ENCODE data around the gene HOPX.
"Not testable (repeated sequence)": the region's sequence is repeated elsewhere in the genome, so short reads cannot be mapped to it uniquely, and the experiment has no call there.

Gene HOPX

DNA sequence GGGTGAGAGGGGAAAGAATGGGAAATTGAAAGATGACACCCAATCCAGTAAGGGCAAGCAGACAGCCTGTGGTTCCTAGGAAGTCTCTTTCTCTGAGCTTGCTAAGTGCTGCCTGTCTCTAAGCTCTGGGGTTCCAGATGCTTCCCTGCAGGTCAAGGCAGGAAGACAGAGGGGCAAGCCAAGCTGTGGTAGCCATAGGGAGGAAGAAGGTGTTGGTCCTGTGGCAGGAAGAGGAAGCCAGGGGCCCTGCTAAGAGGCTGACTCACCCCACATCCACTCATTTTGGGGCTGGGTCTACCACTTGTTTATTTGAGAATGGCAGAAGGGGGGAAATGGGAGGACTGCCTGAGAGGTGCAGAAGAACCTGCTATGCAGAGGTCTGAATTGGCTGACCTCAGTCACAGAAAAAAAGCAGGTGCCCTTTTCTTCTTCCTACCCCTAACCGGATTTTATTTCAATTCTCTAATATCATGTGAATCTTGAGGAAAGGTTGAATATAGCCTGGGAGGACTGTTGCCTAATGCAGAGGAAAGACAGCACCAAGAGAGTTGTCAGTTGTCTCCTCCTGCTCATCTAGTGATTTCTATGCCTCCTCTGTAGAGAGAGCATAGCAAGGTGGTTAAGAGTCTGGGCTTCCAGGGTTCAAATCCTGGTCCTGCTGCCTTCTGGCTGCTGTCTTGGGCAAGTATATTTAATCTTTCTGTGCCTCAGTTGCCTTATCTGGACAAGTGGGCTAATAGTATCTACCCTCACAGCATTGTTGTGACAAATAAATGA lies 27.4 kb downstream of the HOPX start:
- no peak for DNase-seq

DNA sequence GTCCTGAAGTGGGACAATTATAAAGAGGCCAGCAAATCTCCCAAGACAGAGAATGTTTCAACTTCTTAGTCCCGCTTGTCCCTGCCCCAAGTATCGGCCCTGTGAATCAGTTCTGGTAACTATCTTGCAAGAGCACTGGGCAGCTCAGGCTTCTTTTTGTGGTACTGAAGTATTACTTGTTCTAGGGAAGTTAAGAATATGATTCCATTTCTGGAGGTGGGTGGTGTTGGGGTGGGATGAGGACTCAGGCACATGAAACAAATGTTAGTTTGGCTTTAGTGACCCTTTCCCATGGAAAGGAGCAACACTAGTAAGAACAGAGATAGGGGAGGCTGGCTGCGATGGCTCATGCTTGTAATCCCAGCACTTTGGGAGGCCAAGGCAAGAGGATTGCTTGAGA lies 28.9 kb downstream of the HOPX start:
- no peak for DNase-seq

DNA sequence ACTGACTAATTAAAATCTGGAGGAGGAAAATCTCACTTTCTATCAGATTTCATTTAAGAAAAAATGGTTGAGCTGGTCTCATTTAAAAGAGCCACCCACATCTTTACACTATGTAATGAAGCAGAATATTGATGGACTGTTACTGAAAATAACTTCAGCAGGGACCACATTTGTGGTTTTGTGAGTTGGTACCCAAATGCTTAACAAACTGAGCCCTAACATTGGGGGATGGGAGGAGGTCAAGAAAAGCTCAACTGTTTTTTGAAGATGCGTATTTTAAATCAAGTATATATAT lies 30.1 kb downstream of the HOPX start:
- no peak for DNase-seq

DNA sequence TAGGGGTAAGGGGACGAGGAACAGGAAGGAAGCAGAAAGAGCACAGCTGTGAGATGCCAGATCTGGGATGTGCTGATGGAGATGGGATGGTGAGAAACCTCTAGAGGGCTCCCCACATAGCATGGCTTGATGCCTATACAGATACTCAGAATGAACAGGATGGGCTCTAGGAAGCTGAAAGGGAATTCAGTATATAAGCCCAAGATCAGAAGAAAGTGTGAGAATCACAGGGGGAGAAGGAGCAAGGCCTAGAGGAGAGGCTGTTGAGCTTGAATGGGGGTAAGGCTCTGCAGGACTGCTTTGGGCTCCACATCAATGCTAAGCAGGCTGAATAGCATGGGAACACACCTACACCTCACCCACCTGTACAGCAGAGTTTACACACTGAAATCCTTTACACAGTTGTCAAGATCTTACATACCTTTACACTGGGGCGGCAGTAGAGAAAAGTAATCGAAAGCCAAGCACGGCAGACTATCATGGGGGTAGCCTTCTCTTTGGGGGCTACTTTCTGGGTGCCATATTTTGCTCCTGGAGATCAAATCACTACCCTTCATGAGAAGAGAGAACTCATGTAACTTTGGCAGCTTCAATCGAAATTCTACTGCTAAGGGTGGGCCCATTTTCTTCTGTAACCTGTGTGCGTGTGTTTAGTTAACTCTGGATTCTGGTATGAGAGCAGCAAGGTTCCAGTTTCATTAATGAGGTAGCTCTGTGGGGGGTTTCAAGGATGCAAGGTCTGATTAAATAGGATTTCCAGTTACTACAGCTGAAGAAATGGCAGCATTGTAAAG lies 30.6 kb downstream of the HOPX start:
- no peak for DNase-seq

DNA sequence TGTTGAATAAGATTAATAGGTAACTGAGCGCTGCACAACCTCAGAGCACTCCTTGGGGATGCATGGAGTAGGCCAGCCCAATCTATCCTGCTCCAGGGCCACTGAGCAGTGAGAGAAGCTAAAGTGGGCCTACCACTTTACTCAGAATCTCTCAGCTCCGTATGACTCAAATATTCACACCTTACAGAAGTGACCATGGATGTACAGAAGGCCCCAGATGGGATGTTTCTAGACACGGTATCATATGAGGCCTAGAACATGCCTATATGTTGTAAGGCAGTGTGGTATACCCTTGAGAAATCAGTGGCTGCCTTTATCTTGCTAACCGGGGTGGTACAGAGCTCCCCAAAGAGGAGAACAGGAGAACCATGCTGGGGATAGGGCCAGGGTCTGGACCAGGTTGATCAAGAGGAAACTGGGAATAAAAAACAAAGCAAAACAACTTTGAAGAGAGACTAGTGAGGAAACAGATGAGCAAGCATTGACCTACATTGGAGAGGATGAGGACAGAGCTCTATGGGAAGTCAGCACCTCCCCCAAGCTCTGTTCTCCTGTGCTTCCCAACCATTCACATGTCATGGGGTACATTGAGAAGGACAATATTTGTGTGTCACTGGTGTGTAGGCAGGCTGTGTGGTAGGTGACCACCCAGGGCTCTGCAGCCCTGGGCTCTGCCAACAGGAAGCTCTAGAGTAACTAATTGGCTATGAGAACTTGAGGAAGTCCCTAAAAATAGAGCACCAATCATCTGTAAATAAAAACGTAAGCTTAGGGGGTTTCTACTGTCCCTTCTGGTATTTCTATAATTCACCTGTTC lies 31.4 kb downstream of the HOPX start:
- no peak for DNase-seq

DNA sequence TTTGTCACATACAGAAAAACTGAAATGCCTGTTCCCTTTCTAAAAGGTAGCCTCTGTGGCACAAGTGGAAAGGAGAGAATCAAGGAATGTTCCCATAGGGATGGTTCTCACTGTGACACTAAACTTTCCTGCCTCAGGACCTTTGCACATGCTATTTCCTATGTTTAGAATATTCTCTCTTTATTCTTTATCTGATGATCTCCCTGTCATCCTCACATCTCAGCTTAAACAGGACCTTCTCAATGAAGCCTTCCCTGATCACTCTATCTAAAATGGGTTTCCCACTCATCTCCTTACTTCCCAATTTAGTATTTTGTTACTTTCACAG lies 32.3 kb downstream of the HOPX start:
- no peak for DNase-seq

DNA sequence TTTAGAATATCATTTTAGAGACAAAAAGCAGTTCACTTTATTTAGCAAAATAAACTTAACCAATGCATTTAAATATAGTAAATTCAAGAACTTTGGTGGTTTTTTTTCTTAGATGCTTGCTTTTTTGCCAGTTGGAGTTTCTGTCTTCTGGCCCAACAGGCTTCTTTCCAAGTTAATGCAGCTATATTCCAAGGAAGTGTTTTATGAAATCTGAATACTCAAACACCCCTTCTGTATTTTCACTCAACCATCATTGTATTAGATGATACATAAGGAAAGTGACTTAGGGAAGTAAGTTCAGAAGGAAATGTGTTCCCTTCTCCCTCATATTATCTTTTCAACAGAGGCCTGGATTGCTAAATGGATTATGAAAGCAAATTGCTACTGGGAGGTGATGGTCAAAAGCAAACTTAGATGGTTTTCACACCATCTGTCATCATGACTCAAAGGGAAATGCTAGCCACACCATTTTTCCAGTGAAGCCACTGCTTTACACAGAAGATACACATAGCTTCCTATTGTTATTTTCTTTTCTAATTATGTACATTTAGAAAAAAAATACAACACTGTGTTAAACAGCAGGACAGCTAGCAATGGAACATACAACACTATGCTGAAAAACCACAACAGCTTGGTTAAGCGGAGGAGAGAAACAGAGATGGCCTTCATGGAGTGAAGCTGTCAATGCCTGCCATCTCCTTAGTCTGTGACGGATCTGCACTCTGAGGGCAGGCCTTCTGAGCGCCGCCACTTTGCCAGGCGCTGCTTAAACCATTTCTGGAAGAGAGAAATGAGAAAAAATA lies 32.9 kb downstream of the HOPX start:
- DNase-seq = no peak

DNA sequence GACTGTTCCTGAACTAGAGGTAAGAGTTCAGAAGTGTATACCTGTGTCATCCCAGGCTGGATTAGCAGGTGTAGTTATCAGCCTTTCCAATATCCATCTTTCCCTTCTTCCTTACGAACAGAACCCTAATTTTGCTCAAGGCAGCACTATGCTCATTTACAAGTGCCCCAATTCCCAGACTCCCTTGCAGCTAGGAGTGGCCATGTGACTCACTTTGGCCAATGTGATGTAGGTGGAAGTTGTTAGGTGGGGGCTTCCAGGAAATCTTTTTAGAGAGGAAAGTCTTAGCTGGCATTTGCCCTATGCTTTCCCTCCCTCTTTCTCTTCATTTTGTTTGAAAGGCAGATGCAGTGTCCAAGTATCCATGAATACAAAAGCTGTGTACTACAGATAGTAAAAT lies 34.8 kb downstream of the HOPX start:
- no peak for DNase-seq

DNA sequence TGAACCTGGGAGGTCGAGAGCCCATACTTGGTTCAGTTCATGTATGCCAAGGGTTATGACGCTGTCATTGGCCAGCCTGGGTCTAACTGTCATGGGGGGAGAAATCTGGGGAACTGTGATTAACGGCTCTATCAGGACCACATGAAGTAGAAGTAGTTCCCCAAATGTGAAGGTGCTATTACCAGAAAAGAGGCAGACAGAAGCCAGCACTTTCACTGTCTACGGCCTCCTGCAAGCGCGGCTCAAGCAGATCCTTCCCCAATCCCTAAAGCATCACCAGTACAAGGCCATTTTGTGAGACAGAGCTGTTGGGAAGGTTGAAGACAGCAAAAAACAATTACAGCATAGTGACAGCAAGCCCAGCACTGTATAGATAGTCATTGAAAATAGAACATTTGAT lies 37.5 kb downstream of the HOPX start:
- no peak for DNase-seq

DNA sequence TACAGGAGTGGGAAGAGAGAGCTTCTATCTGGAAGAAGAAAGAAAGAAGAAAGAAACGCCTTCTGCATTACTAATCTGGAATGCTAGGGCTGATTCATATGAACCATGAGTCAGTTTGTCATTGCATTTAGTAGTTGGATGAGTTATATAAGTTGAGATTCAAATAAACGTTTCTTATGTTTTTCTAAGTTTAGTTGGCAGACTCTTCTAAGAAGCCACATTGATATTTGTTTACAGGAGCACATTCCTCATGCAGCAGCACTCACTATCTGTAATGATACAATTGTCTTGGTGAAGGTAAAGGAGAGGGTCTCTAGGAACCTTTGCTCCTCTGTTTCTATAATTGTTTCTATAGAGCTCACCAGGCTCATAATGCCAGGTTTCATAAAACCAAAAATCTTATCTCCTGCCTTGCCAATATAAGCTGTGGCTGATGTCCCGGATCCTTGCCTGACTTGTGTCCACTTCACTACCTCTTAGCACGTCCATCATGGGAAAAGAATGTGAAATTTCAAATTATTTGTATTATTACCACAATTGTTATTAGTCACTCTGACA lies 39.5 kb downstream of the HOPX start:
- no peak for DNase-seq

DNA sequence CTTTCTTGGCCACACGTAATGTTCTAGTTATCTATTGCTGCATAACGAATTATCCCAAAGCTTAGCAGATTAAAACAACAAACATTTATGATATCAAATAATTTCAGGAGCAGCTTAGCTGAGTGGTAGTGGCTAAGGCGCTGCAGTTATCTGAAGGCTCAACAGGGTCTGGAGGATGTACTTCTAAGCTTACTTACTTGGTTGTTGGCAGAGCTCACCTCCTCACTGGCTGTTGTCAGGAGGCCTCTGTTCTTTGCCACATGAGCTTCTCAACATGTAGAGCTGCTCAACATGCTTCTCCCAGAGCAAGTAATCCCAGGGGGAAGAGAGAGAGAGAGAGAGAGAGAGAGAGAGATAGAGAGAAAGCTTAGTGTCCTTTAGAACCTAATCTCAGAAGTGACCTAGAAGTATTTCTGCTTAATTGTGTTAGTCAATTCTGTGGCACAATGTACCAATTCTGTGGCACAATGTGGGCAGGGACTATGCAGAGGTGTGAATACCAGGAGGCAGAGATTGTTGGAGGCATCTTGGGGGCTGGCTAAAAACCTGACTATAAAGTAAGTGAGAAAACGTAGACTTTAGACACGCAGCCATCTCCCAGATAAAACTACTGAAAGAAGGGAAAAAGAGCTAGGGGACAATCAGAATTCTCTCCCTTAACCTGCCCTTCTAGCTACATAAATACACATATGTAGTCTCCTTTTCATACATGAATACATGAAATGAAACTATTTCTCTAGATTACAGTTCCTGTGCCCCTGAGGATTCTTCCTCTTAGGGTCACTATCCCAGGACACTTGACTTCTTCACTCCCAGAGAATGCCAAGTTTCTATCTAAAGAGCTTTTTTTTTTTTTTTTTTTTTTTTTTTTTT lies 40.2 kb downstream of the HOPX start:
- DNase-seq = no peak

DNA sequence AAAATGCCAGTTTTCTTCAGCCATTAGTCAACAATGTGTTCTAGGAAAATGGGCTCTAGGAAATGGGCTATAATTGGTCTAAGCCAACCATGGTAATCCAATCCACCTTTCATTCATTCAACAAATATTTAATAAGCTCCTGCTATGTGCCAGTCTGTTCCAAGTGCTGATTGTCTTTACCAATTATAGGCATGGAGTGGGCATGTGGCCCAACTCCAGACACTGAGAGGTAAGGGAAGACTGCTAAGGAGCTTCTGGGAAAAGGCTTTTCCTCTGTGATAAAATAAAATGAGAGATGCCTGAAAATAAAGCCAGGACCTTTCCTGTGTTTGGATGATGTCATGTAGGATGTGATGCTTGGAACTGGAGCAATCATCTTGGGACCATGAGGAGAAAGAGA lies 43.3 kb downstream of the HOPX start:
- DNase-seq = no peak

DNA sequence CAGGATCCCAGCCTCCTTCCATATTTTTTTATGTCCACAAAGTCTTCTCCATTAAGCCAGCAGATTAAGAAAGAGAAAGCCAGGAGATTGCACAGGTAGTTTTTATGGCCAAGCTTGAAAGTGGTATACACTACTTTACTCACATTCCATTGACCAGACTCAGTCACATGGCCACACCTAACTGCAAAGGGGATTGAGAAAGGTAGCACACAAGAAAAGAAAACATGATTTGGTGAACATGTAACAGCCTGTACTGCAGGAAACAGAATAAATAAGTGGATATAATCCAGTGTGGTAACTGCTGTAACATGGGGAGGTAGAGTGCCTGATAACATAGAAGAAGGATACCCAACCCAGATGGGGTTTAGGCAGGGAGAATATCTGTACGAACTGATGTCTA lies 43.9 kb downstream of the HOPX start:
- no peak for DNase-seq

DNA sequence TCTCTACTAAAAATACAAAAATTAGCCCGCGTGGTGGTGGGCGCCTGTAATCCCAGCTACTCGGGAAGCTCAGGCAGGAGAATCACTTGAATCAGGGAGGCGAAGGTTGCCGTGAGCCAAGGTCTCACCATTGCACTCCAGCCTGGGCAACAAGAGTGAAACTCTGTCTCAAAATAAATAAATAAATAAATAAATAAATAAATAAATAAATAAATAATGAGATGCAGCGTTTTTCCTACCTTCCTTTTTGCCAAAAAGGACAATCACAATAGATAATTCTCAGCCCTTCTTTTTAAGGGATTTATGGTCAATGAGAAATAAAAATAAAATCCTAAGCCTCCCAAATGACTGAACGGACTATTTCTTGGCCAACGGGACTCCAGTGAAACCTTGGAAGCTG lies 46.1 kb downstream of the HOPX start:
- not testable (repeated sequence) for DNase-seq

DNA sequence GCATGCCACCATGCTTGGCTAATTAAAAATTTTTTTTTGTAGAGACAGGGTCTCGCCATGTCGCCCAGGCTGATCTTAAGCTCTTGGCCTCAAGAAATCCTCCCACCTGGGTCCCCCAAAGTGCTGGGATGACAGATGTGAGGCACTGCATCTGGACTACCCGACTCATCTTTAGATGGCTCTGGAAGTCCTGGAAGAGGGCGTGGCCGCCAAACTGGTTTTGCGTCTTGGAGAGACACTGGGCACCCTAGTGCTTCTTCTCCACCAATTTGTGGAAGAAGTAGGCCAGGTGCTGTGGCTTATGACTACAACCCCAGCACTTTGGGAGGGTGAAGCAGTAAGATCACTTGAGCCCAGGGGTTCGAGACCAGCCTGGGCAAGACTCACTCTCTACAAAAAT lies 47.6 kb downstream of the HOPX start:
- DNase-seq = no peak

DNA sequence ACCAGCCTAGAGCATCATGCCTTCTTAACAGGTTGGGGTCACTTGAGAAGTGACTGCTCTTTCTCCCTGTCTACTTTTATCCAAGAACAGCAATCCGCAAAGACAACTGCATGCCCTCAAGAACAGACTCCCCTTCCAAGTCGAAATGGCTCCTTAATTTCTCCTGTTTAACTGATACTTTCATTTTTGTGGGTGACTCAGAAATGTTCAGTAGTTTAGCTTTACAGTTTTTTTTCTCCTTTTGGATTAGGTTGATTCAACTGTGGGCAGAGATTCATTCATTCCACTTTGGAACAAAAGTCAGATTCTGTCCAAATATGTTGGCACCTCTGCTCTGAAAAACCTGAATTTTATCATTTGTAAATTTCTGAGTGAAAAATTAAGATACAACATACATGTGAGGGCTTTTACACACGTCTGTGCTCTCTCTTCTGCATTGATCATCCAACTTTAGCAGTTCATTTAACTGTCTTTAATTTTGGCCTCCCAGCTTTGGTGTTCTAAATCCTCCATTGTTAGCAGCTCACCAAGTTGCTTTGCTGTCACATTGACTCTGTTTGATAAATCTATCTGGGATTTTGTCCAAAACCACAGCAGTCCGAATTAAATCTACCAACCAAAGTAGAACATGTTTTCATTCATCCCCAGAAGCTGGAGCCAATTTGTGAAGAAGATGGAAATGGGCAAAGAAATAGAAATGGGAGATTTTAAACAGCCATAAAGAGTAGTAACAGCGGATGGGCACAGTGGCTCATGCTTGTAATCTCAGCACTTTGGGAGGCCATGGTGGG lies 50.0 kb downstream of the HOPX start:
- DNase-seq = no peak

DNA sequence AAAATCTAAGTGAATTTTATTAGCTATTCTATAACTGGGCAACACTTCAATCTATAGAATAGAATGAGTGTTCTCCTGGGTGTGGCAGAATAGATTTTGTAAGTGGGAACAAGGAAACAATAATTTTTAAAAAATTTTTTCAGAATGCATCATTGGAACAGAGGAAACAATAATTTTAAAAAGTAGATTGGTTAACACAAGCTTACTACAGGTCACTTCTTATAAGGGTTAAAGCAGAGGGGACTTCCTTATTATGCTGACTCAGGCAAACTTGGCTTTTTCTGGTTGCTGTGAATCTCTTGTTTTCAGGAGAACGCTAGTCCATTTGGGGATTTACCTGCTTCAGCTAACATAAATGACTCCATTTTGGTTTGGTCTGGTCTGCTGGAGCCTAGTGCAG lies 52.5 kb downstream of the HOPX start:
- no peak for DNase-seq

DNA sequence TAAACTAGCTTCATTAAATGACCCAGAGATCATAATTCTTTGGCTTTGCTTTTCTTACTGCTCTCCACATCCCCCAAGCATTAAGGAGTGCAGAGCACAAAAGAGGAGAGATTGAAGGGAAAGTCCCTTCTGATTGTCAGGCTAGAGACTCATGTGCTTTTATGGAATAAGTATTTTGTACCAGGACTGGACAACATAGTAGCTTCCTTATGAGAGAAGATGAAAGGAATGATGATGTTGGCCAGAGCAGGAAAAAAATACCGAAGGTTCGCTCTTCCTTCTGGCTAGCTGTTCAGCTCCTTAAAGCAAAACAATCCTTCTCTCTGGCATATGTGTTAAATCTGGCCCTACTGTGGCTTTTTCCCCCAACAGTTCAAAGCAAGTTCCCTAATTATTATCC lies 53.1 kb downstream of the HOPX start:
- DNase-seq = no peak

DNA sequence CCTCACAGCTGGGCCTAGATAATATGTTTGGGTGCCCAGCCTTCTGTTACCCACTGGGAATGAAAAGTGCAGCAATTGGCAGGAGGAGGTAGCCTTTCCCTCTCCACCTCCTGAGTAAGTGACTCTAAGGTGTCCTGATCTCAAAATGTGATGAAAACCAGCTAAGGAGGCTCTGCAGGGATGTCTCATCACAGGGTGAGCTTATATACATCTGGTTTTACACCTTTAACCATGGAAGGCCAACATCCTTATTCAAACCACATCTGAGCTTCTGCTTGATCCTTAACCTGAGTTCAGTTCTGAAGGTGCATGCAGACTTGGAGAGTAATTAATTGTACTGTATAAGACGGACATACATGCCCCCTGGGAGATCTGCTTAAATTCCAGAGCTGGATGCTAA lies 53.7 kb downstream of the HOPX start:
- no peak for DNase-seq

DNA sequence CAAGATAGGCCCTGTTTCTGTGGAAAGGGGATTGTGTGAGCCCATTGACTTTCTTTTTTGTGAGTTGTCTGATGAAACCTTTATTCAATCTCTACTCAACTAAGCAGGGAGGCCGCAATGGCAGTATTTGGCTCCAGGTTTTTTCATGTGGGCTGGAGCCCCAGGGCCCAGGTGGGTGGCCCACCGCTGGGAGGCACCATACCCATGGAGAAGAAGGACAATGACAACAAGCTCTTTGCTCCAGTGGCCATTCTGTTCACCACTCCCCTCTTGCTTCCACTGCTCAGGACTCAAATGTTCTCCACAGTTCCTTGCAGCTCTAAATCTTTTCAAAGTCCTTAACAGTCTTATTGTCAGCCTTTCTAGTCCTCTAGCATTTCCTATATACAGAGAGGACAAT lies 54.1 kb downstream of the HOPX start:
- no peak for DNase-seq

DNA sequence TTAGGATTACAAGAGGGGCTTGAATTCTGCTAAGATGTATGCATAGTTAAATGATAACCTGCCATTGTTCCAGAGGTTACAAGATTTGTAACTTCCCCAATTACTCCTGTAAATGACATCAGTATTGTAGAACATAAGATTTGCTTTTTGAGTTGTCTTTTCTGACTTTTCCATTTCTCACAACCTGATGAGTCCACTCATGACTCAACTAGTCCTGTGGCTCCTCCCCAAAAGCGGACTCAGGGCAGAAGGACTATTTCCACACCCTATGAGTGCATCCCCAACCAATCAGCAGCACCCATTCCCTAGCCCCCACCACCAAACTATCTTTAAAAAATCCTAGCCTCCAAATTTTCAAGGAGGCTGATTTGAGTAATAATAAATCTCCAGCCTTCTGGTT lies 54.7 kb downstream of the HOPX start:
- DNase-seq = no peak
